PC-9 (cell line): ENCODE results near the gene GABARAPL1. TPM values are rescaled to one million over a fixed set of nuclear protein-coding genes. Genes with fewer than 3 reads are reported as not detected.

ENCODE experiments used
- BruUV-seq: library from RNA; stranded (reverse); fragments of 400-500 nt; replicated peaks from 2 replicates; lab custom pipeline; 2021; lab: Mats Ljungman, UMichigan
- CTCF ChIA-PET: fragments of 300-600 bp; sonication (Branson Sonifier 250); formaldehyde crosslinking; loops from one replicate; lab custom pipeline; 2022; ENCODE audit warnings: antibody characterized with exemption; lab: Charles Lee
- POLR2A ChIA-PET: fragments of 300-600 bp; sonication (Branson Sonifier 250); formaldehyde crosslinking; loops from one replicate; lab custom pipeline; 2022; ENCODE audit warnings: antibody characterized with exemption; ENCODE audit not compliant: unreplicated experiment; lab: Charles Lee
- DNase-seq, 2 experiments: peaks; one replicate each; pipeline versions ENCODE4 v3.0.0 to v3.0.0-alpha.2; 2015 to 2022; ENCODE audit warnings: mixed read lengths in 1 of 2
- H2AFZ ChIP-seq: fragments of 200-600 bp; sonication (generic); 2 replicates; pipeline ENCODE4 v1.8.1; 2017; ENCODE audit warnings: antibody characterized with exemption
- H3F3A ChIP-seq: fragments of 200-600 bp; sonication (generic); 2 replicates; pipeline ENCODE4 v1.8.1; 2017; ENCODE audit warnings: antibody characterized with exemption, mild to moderate bottlenecking, low read depth; ENCODE audit not compliant: insufficient read depth
- H3K27ac ChIP-seq: fragments of 200-600 bp; sonication (generic); 2 replicates; pipeline ENCODE4 v1.6.1; 2016; ENCODE audit warnings: mixed run types
- H3K27me3 ChIP-seq: fragments of 200-600 bp; sonication (generic); 2 replicates; pipeline ENCODE4 v1.6.1; 2016; ENCODE audit warnings: low read depth, mixed run types; ENCODE audit not compliant: insufficient read depth
- H3K36me3 ChIP-seq: fragments of 200-600 bp; sonication (generic); 2 replicates; pipeline ENCODE4 v1.6.1; 2016; ENCODE audit warnings: low read depth, mixed run types
- H3K4me1 ChIP-seq: fragments of 200-600 bp; sonication (generic); replicated peaks from 2 replicates; pipeline ENCODE4 v1.6.1; 2016; ENCODE audit warnings: mixed run types; ENCODE audit not compliant: insufficient read depth
- H3K4me2 ChIP-seq: fragments of 200-600 bp; sonication (generic); 2 replicates; pipeline ENCODE4 v1.6.1; 2017; ENCODE audit warnings: mixed run types
- H3K4me3 ChIP-seq: fragments of 200-600 bp; sonication (generic); 2 replicates; pipeline ENCODE4 v1.6.1; 2016; ENCODE audit warnings: mixed run types
- H3K79me2 ChIP-seq: fragments of 200-600 bp; sonication (generic); 2 replicates; pipeline ENCODE4 v1.6.1; 2017; ENCODE audit warnings: low read depth, mixed run types
- H3K9me2 ChIP-seq: fragments of 200-600 bp; sonication (generic); 2 replicates; pipeline ENCODE4 v1.8.1; 2017; ENCODE audit warnings: mild to moderate bottlenecking; ENCODE audit not compliant: insufficient read depth
- H3K9me3 ChIP-seq: fragments of 200-600 bp; sonication (generic); 2 replicates; pipeline ENCODE4 v1.8.1; 2016; ENCODE audit warnings: low read depth; ENCODE audit not compliant: insufficient read depth
- H4K20me1 ChIP-seq: fragments of 200-600 bp; sonication (generic); 2 replicates; pipeline ENCODE4 v1.8.1; 2017; ENCODE audit not compliant: insufficient read depth
- EZH2 ChIP-seq: fragments of 200-600 bp; sonication (generic); IDR thresholded peaks from 2 replicates; pipeline ENCODE4 v1.8.0; 2017; ENCODE audit warnings: antibody characterized with exemption, low read depth
- intact Hi-C: fragments of 100-400 bp; cut with micrococcal nuclease; formaldehyde crosslinking; loops from one replicate; pipeline ENCODE4 v1.10.0; 2022; ENCODE audit not compliant: unreplicated experiment
- total RNA-seq: library from RNA; stranded (reverse); gene quantifications from 2 replicates; pipeline ENCODE4 v1.2.3, GENCODE V29; 2021
- TF ChIP-seq, protein P1 (sequence below): fragments of 200-600 bp; sonication (generic); conservative IDR thresholded peaks from 2 replicates; pipeline ENCODE4 v1.6.1; 2017; ENCODE audit warnings: mixed run types, antibody characterized with exemption, mild to moderate bottlenecking, moderate library complexity

GABARAPL1 gene
- total RNA-seq, 1 experiment from 2014 or later = 85.6 TPM

DNA sequence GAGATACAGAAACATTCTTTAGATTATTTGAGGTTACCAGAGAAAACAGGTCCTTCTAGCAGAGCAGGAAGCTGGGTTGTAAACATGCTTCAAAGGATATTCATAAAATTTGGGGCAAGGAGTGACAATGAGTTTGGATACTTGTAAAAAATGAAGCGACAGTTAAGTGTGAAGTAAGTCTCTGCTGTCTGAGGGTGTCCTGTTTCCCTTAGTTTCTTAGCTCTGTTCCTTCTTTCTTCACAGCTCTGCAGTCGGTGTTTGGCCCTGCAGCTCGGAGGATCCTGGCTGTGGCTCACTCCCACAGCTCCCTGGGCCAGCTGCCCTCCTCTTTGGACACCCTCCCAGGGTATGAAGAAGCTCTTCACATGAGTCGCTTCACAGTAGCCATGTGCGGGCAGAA lies 23.0 kb upstream of the GABARAPL1 start:
- no peaks in the 10 kb centered on the region for H3K9me2 ChIP-seq
- TF ChIP-seq, protein P1, sequence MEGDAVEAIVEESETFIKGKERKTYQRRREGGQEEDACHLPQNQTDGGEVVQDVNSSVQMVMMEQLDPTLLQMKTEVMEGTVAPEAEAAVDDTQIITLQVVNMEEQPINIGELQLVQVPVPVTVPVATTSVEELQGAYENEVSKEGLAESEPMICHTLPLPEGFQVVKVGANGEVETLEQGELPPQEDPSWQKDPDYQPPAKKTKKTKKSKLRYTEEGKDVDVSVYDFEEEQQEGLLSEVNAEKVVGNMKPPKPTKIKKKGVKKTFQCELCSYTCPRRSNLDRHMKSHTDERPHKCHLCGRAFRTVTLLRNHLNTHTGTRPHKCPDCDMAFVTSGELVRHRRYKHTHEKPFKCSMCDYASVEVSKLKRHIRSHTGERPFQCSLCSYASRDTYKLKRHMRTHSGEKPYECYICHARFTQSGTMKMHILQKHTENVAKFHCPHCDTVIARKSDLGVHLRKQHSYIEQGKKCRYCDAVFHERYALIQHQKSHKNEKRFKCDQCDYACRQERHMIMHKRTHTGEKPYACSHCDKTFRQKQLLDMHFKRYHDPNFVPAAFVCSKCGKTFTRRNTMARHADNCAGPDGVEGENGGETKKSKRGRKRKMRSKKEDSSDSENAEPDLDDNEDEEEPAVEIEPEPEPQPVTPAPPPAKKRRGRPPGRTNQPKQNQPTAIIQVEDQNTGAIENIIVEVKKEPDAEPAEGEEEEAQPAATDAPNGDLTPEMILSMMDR = no peak
- no peak for TF ChIP-seq EZH2
- POLR2A ChIA-PET = interaction anchor here (0.5 to 1.0 kb wide), 7 partner anchors 19 to 369 kb away, joined by 5 to 11 read pairs (median 7); partner anchors contain the start of gene GABARAPL1
- H3K79me2 ChIP-seq = no peaks in the 10 kb centered on the region
- H3F3A ChIP-seq = peaks cover 27% of the 10 kb centered on the region
- peaks cover 44% of the 10 kb centered on the region for H3K4me1 ChIP-seq
- H3K27me3 ChIP-seq = no peaks in the 10 kb centered on the region
- no peaks in the 10 kb centered on the region for H4K20me1 ChIP-seq
- CTCF ChIA-PET = interaction anchor here (0.6 to 2.8 kb wide), 11 partner anchors 11 to 466 kb away, joined by 3 to 28 read pairs (median 4); partner anchors contain the start of gene GABARAPL1
- peak overlapping the region; percentile 79 for H3K27ac ChIP-seq
- 0 out of 2 replicates have a peak overlapping the region, but pooled peaks have one; percentile 37 for H2AFZ ChIP-seq
- peak; percentile 41 to 94 for DNase-seq
- H3K4me2 ChIP-seq = peak overlapping the region; percentile 73
- H3K9me3 ChIP-seq = no peaks in the 10 kb centered on the region
- intact Hi-C loops = loop anchor here (1.0 to 2.0 kb wide), 3 partner anchors 9 to 36 kb away; partner anchors contain the start of gene OLR1
- H3K4me3 ChIP-seq = no peak overlapping the region
- TSS peak; percentile 73 for BruUV-seq
- no peaks in the 10 kb centered on the region for H3K36me3 ChIP-seq

DNA sequence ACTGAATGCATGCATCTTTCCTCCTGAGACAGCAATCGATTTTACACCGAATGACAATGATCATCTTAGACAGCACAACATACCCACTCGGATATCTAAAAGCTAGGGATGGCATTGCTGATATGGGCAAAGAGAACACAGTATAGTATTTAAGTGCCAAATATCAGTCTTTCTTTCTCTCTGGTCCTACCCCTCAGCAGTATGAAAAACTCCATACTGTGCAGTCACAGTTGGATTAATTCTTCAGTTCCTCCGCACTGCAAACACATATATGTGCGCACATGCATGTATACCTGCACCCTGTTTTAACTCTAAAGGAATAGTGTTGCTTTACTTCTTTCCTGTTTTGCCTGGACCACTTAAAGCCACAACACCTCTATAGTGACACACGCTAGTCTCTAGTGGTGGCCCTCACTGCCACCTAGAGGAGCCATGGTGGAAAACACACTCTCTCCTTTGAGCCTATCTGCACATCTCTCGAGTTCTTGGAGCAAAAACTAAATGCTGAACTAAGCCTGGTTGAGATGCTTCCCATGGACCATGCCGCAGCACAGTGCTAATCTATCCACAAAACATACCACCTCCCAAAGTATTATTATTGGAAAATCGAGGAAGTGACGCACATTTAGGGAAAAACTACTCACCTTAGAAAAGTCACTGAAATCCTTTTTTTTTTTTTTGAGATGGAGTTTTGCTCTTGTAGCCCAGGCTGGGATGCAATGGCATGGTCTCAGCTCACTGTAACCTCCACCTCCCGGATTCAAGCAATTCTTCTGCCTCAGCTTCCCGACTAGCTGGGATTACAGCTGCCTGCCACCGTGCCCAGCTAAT lies 21.9 kb upstream of the GABARAPL1 start:
- intact Hi-C loops = loop anchor here (1.0 to 2.0 kb wide), 2 partner anchors 18 to 37 kb away; partner anchors contain the start of gene OLR1
- no peaks in the 10 kb centered on the region for H3K9me2 ChIP-seq
- no peaks in the 10 kb centered on the region for H4K20me1 ChIP-seq
- peak overlapping the region; percentile 73 for H3K4me2 ChIP-seq
- H3K4me3 ChIP-seq = no peak overlapping the region
- peaks cover 24% of the 10 kb centered on the region for H3F3A ChIP-seq
- H3K9me3 ChIP-seq = no peaks in the 10 kb centered on the region
- TF ChIP-seq, protein P1 = peak; percentile 74
- no peak for TF ChIP-seq EZH2
- POLR2A ChIA-PET = interaction anchor here (0.7 to 1.2 kb wide), 2 partner anchors 20 to 181 kb away, joined by 3 to 8 read pairs; no protein-coding TSS in a partner anchor
- no TSS peak for BruUV-seq
- no peaks in the 10 kb centered on the region for H3K27me3 ChIP-seq
- H3K4me1 ChIP-seq = peaks cover 40% of the 10 kb centered on the region
- H3K79me2 ChIP-seq = no peaks in the 10 kb centered on the region
- no peaks in the 10 kb centered on the region for H3K36me3 ChIP-seq
- peak overlapping the region; percentile 79 for H3K27ac ChIP-seq
- CTCF ChIA-PET = interaction anchor here (0.6 to 2.8 kb wide), 9 partner anchors 13 to 465 kb away, joined by 3 to 28 read pairs (median 3); no protein-coding TSS in a partner anchor
- no peak overlapping the region for H2AFZ ChIP-seq
- peak; percentile 59 to 67 for DNase-seq

DNA sequence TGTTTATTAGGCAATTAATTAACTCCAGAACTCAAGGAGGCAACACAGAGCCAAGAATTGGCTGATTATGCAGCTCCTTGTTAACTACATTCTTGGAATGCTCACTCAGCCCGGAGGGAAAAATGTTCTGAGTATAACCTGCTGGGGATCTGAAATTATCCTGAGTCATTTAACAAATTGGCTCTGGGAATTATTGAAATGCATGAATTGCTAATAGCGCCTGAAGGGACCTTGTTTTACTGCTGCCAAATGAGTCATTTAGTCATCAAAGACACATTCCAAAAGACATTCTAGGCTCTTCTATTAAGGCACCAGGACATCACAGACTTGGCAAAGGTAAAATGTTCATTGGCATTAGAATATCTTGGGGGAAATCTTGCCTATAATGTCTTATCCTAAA lies 20.8 kb upstream of the GABARAPL1 start:
- POLR2A ChIA-PET = interaction anchor here (0.6 to 1.2 kb wide), 6 partner anchors 14 to 1577 kb away, joined by 3 to 8 read pairs (median 4); no protein-coding TSS in a partner anchor
- peaks cover 24% of the 10 kb centered on the region for H3F3A ChIP-seq
- DNase-seq = peak; percentile 50 to 95
- peaks cover 40% of the 10 kb centered on the region for H3K4me1 ChIP-seq
- H3K27ac ChIP-seq = peak overlapping the region; percentile 77
- H3K79me2 ChIP-seq = no peaks in the 10 kb centered on the region
- no peaks in the 10 kb centered on the region for H3K27me3 ChIP-seq
- no peaks in the 10 kb centered on the region for H3K9me2 ChIP-seq
- CTCF ChIA-PET = interaction anchor here (0.6 to 2.8 kb wide), 5 partner anchors 39 to 533 kb away, joined by 3 to 28 read pairs (median 3); no protein-coding TSS in a partner anchor
- H4K20me1 ChIP-seq = no peaks in the 10 kb centered on the region
- intact Hi-C loops = loop anchor here (1.0 to 2.0 kb wide), 3 partner anchors 13 to 20 kb away; partner anchors contain the start of genes GABARAPL1 and OLR1
- no peaks in the 10 kb centered on the region for H3K36me3 ChIP-seq
- BruUV-seq = no TSS peak
- no peak overlapping the region for H2AFZ ChIP-seq
- no peaks in the 10 kb centered on the region for H3K9me3 ChIP-seq
- H3K4me3 ChIP-seq = no peak overlapping the region
- TF ChIP-seq EZH2 = no peak
- H3K4me2 ChIP-seq = peak overlapping the region; percentile 41
